WERI-Rb-1 (cell line): ENCODE measurements around the gene CRACDL.

ENCODE experiments used
- DNase-seq: peaks from one replicate; pipeline ENCODE4 v3.0.0-alpha.2; 2020
- H3K27ac ChIP-seq: fragments of 250-450 bp; sonication (Bioruptor Pico); 2 replicates; pipeline ENCODE4 v1.5.1; 2020; ENCODE audit warnings: mild to moderate bottlenecking, moderate library complexity
- H3K27me3 ChIP-seq: fragments of 250-450 bp; sonication (Bioruptor Pico); 2 replicates; pipeline ENCODE4 v1.5.1; 2021; ENCODE audit warnings: mild to moderate bottlenecking, low read depth, moderate library complexity; ENCODE audit not compliant: insufficient read depth, severe bottlenecking
- H3K36me3 ChIP-seq: fragments of 250-450 bp; sonication (Bioruptor Pico); 2 replicates; pipeline ENCODE4 v1.5.1; 2020; ENCODE audit warnings: mild to moderate bottlenecking, moderate library complexity
- H3K4me3 ChIP-seq: 2 replicates; pipeline ENCODE4 v1.5.1; 2011; ENCODE audit warnings: low read depth, mild to moderate bottlenecking, control low read depth, low read length
- H3K9me3 ChIP-seq: fragments of 250-450 bp; sonication (Bioruptor Pico); 2 replicates; pipeline ENCODE4 v1.5.1; 2021; ENCODE audit warnings: mild to moderate bottlenecking, moderate library complexity; ENCODE audit not compliant: severe bottlenecking
- CTCF ChIP-seq: IDR thresholded peaks from 2 replicates; pipeline ENCODE4 v1.5.1; 2011; ENCODE audit warnings: low read depth, mild to moderate bottlenecking, control low read depth, inconsistent platforms, low read length

Gene CRACDL

GRCh38 chr2:98875081-98875728 lies 60.8 kb downstream of the CRACDL start:
- Histone ChIP-seq H3K9me3 (no peaks in the 10 kb centered on the region), H3K36me3 (no peaks in the 10 kb centered on the region), H3K27ac (no peak overlapping the region), H3K27me3 (no peaks in the 10 kb centered on the region), H3K4me3 (no peak overlapping the region)
- no peak for TF ChIP-seq CTCF
- DNase-seq = no peak

- Histone ChIP-seq H3K4me3 (no peak overlapping the region), H3K27me3 (no peaks in the 10 kb centered on the region)
- no peak for TF ChIP-seq CTCF
These were observed 61.8 kb downstream of the CRACDL start for GRCh38 chr2:98874186-98874689.

GRCh38 chr2:98872526-98872925 lies 63.5 kb downstream of the CRACDL start:
- no peak for TF ChIP-seq CTCF
- Histone ChIP-seq H3K9me3 (no peaks in the 10 kb centered on the region), H3K27me3 (no peaks in the 10 kb centered on the region), H3K4me3 (no peak overlapping the region), H3K36me3 (no peaks in the 10 kb centered on the region), H3K27ac (no peak overlapping the region)
- DNase-seq = no peak

More at GRCh38 chr2:98874186-98874689, 61.8 kb downstream of the CRACDL start:
- DNase-seq = no peak
- H3K9me3 ChIP-seq = no peaks in the 10 kb centered on the region
- no peaks in the 10 kb centered on the region for H3K36me3 ChIP-seq
- H3K27ac ChIP-seq = no peak overlapping the region

GRCh38 chr2:98871506-98871905 lies 64.5 kb downstream of the CRACDL start:
- Histone ChIP-seq H3K27me3 (no peaks in the 10 kb centered on the region), H3K9me3 (no peaks in the 10 kb centered on the region), H3K27ac (no peak overlapping the region), H3K4me3 (no peak overlapping the region), H3K36me3 (no peaks in the 10 kb centered on the region)
- DNase-seq = no peak
- TF ChIP-seq CTCF = no peak

- no peaks in the 10 kb centered on the region for H3K27me3 ChIP-seq
- no peak overlapping the region for H3K27ac ChIP-seq
- no peak overlapping the region for H3K4me3 ChIP-seq
- TF ChIP-seq CTCF = no peak
- H3K9me3 ChIP-seq = no peaks in the 10 kb centered on the region
- H3K36me3 ChIP-seq = no peaks in the 10 kb centered on the region
- no peak for DNase-seq
These were observed 65.4 kb downstream of the CRACDL start for GRCh38 chr2:98870516-98871158.

- H3K27ac ChIP-seq = no peak overlapping the region
These were observed 66.2 kb downstream of the CRACDL start for GRCh38 chr2:98869870-98870269.

More at GRCh38 chr2:98869870-98870269, 66.2 kb downstream of the CRACDL start:
- H3K4me3 ChIP-seq = no peak overlapping the region
- no peak for DNase-seq
- no peaks in the 10 kb centered on the region for H3K36me3 ChIP-seq
- TF ChIP-seq CTCF = no peak
- H3K9me3 ChIP-seq = no peaks in the 10 kb centered on the region
- H3K27me3 ChIP-seq = no peaks in the 10 kb centered on the region
